MM.1S (cell line): ENCODE results near the gene ADRB2.

Source experiments
- EZH2 ChIP-seq: fragments of 300-600 bp; sonication (generic); optimal IDR thresholded peaks from 2 replicates; pipeline ENCODE3; 2017; ENCODE audit warnings: low read depth, mild to moderate bottlenecking, antibody characterized with exemption, low read length, mixed read lengths
- EZH2phosphoT487 ChIP-seq: fragments of 300-600 bp; sonication (generic); IDR thresholded peaks from 2 replicates; pipeline ENCODE4 v1.6.1; 2018; ENCODE audit warnings: antibody characterized with exemption, low read length
- TF ChIP-seq, protein P1 (sequence below): fragments of 300-600 bp; sonication (generic); IDR thresholded peaks from 2 replicates; pipeline ENCODE4 v1.5.1; 2016; ENCODE audit warnings: antibody characterized with exemption, low read length, mixed read lengths

DNA sequence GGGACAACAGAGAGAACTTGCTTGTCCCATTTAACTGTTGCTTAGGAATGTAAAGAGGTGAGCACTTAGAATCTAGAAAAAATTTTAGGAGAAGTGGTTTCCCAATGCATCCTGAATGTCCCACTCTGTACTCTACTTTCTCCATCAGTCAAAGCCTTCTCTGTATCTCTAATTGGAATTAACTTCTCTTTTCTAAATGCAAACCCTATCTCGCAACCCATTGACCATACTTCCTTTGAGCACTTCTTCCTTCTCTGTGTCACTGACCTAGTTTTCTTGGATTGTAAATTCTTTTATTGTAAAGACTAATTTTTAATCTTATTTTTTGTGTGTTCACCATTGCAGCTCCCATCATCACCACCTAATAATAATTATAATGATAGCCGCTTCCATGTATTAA, 33.3 kb downstream of the ADRB2 start:
- TF ChIP-seq, protein P1, sequence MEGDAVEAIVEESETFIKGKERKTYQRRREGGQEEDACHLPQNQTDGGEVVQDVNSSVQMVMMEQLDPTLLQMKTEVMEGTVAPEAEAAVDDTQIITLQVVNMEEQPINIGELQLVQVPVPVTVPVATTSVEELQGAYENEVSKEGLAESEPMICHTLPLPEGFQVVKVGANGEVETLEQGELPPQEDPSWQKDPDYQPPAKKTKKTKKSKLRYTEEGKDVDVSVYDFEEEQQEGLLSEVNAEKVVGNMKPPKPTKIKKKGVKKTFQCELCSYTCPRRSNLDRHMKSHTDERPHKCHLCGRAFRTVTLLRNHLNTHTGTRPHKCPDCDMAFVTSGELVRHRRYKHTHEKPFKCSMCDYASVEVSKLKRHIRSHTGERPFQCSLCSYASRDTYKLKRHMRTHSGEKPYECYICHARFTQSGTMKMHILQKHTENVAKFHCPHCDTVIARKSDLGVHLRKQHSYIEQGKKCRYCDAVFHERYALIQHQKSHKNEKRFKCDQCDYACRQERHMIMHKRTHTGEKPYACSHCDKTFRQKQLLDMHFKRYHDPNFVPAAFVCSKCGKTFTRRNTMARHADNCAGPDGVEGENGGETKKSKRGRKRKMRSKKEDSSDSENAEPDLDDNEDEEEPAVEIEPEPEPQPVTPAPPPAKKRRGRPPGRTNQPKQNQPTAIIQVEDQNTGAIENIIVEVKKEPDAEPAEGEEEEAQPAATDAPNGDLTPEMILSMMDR = no peak
- TF ChIP-seq EZH2 (no peak), EZH2phosphoT487 (no peak)
